IMR-90 (cell line): ENCODE data around the gene GAB1. TPM values are rescaled to one million over a fixed set of nuclear protein-coding genes. Genes with fewer than 3 reads are reported as not detected.

ENCODE experiments used
- ATAC-seq: fragments of 200-7000 bp; cut with Tn5 transposase; 2 replicates; pipeline ENCODE4 v1.9.1; 2020; ENCODE audit warnings: low read depth, mild to moderate bottlenecking, moderate library complexity
- BruUV-seq: library from RNA; stranded (reverse); fragments of 400-500 nt; replicated peaks from 2 replicates; lab custom pipeline; 2021; lab: Mats Ljungman, UMichigan
- CTCF ChIA-PET: fragments of 300-600 bp; formaldehyde crosslinking; extraction: SDS; loops from one replicate; lab custom pipeline; 2021; ENCODE audit warnings: antibody characterized with exemption; lab: Yijun Ruan, JAX
- POLR2A ChIA-PET: fragments of 300-600 bp; sonication (Branson Sonifier 250); formaldehyde crosslinking; loops from one replicate; lab custom pipeline; 2022; ENCODE audit warnings: antibody characterized with exemption; ENCODE audit not compliant: unreplicated experiment; lab: Charles Lee
- DNase-seq: peaks from one replicate; pipeline ENCODE4 v3.0.0; 2013
- H2AFZ ChIP-seq: replicated peaks from 2 replicates; pipeline ENCODE3; 2013; ENCODE audit warnings: low read length, mild to moderate bottlenecking; ENCODE audit not compliant: poor library complexity
- H2AK5ac ChIP-seq: 2 replicates; pipeline ENCODE4 v1.6.1; 2013; ENCODE audit warnings: low read depth, low read length, inconsistent platforms
- H2AK9ac ChIP-seq: replicated peaks from 2 replicates; pipeline ENCODE3; 2013; ENCODE audit warnings: mild to moderate bottlenecking, low read depth, low read length, moderate library complexity; ENCODE audit not compliant: poor library complexity
- H2BK120ac ChIP-seq: 2 replicates; pipeline ENCODE4 v1.6.1; 2013; ENCODE audit warnings: low read depth, low read length, inconsistent platforms
- H2BK15ac ChIP-seq: 3 replicates; pipeline ENCODE4 v1.6.1; 2013; ENCODE audit warnings: low read depth, low read length, inconsistent platforms
- H2BK20ac ChIP-seq: 2 replicates; pipeline ENCODE4 v1.6.1; 2013; ENCODE audit warnings: low read depth, mild to moderate bottlenecking, inconsistent platforms, low read length, moderate library complexity
- H2BK5ac ChIP-seq: 2 replicates; pipeline ENCODE4 v1.6.1; 2013; ENCODE audit warnings: mild to moderate bottlenecking, low read depth, low read length, inconsistent platforms; ENCODE audit not compliant: poor library complexity, severe bottlenecking
- H3K14ac ChIP-seq: replicated peaks from 2 replicates; pipeline ENCODE4 v1.6.1; 2013; ENCODE audit warnings: low read depth, low read length, inconsistent platforms
- H3K18ac ChIP-seq: 2 replicates; pipeline ENCODE4 v1.6.1; 2013; ENCODE audit warnings: low read depth, low read length, control low read depth
- H3K23ac ChIP-seq: 2 replicates; pipeline ENCODE4 v1.6.1; 2013; ENCODE audit warnings: low read depth, low read length, inconsistent platforms
- H3K27ac ChIP-seq: 2 replicates; pipeline ENCODE4 v1.5.1; 2013; ENCODE audit warnings: mild to moderate bottlenecking, control low read depth, low read length; ENCODE audit not compliant: insufficient read depth
- H3K27me3 ChIP-seq: 2 replicates; pipeline ENCODE4 v1.6.1; 2013; ENCODE audit warnings: low read length; ENCODE audit not compliant: control insufficient read depth, insufficient read depth
- H3K36me3 ChIP-seq: 2 replicates; pipeline ENCODE4 v1.6.1; 2013; ENCODE audit warnings: low read length, mixed read lengths; ENCODE audit not compliant: control insufficient read depth, insufficient read depth
- H3K4ac ChIP-seq: 2 replicates; pipeline ENCODE4 v1.6.1; 2013; ENCODE audit warnings: low read depth, low read length, inconsistent platforms
- H3K4me1 ChIP-seq: 2 replicates; pipeline ENCODE4 v1.6.1; 2013; ENCODE audit warnings: low read length, mixed read lengths; ENCODE audit not compliant: control insufficient read depth, insufficient read depth
- H3K4me2 ChIP-seq: 2 replicates; pipeline ENCODE4 v1.6.1; 2013; ENCODE audit warnings: low read depth, mild to moderate bottlenecking, control low read depth, low read length, moderate library complexity
- H3K4me3 ChIP-seq: 2 replicates; pipeline ENCODE4 v1.5.1; 2013; ENCODE audit warnings: low read depth, mild to moderate bottlenecking, control low read depth, low read length, moderate library complexity; ENCODE audit not compliant: insufficient read depth
- H3K56ac ChIP-seq: 2 replicates; pipeline ENCODE4 v1.6.1; 2013; ENCODE audit warnings: low read length, inconsistent platforms; ENCODE audit not compliant: insufficient read depth; ENCODE audit errors: extremely low read depth
- H3K79me1 ChIP-seq, 2 experiments: 2 replicates each; pipeline ENCODE4 v1.6.1; 2013; ENCODE audit warnings: low read length in 2 of 2, inconsistent platforms in 1 of 2, low read depth in 1 of 2
- H3K9ac ChIP-seq: 2 replicates; pipeline ENCODE4 v1.6.1; 2013; ENCODE audit warnings: low read depth, low read length, control low read depth
- H3K9me1 ChIP-seq: 2 replicates; pipeline ENCODE4 v1.6.1; 2013; ENCODE audit warnings: low read length, inconsistent platforms; ENCODE audit not compliant: insufficient read depth
- H3K9me3 ChIP-seq: 2 replicates; pipeline ENCODE4 v1.6.1; 2013; ENCODE audit warnings: low read length; ENCODE audit not compliant: control insufficient read depth, insufficient read depth
- H4K20me1 ChIP-seq: 2 replicates; pipeline ENCODE4 v1.6.1; 2013; ENCODE audit warnings: low read length, inconsistent platforms; ENCODE audit not compliant: insufficient read depth
- H4K5ac ChIP-seq: 2 replicates; pipeline ENCODE4 v1.6.1; 2013; ENCODE audit warnings: mild to moderate bottlenecking, low read depth, low read length, control low read depth
- H4K8ac ChIP-seq, 2 experiments: 2 replicates each; pipeline ENCODE4 v1.6.1; 2013; ENCODE audit warnings: low read depth in 2 of 2, low read length in 2 of 2, control low read depth in 1 of 2, inconsistent platforms in 1 of 2
- H4K91ac ChIP-seq: 2 replicates; pipeline ENCODE4 v1.6.1; 2013; ENCODE audit warnings: low read depth, low read length, inconsistent platforms; ENCODE audit not compliant: insufficient read depth
- BHLHE40 ChIP-seq: fragments of 150-350 bp; IDR thresholded peaks from 2 replicates; pipeline ENCODE4 v1.6.1; 2016; ENCODE audit warnings: mild to moderate bottlenecking, low read depth, low read length
- CTCF ChIP-seq: conservative IDR thresholded peaks from 2 replicates; pipeline ENCODE4 v1.5.1; 2012; ENCODE audit warnings: mild to moderate bottlenecking, low read depth, low read length, improper control_type of control experiment
- ELK1 ChIP-seq: fragments of 150-350 bp; IDR thresholded peaks from 2 replicates; pipeline ENCODE4 v1.6.1; 2016; ENCODE audit warnings: low read depth, mild to moderate bottlenecking, low read length, moderate library complexity, borderline replicate concordance
- FOS ChIP-seq: fragments of 150-350 bp; IDR thresholded peaks from 2 replicates; pipeline ENCODE4 v1.6.1; 2016; ENCODE audit warnings: low read depth, low read length
- MAZ ChIP-seq: IDR thresholded peaks from 2 replicates; pipeline ENCODE4 v1.6.1; 2012; ENCODE audit warnings: low read depth, mild to moderate bottlenecking, low read length, improper control_type of control experiment, moderate library complexity, borderline replicate concordance
- MXI1 ChIP-seq: IDR thresholded peaks from 2 replicates; pipeline ENCODE4 v1.6.1; 2012; ENCODE audit warnings: low read depth, mild to moderate bottlenecking, low read length, moderate library complexity, borderline replicate concordance
- NFE2L2 ChIP-seq: fragments of 150-350 bp; IDR thresholded peaks from 2 replicates; pipeline ENCODE4 v1.6.1; 2016; ENCODE audit warnings: low read depth, mild to moderate bottlenecking, low read length
- RAD21 ChIP-seq: IDR thresholded peaks from 2 replicates; pipeline ENCODE4 v1.6.1; 2012; ENCODE audit warnings: low read length, improper control_type of control experiment
- RFX5 ChIP-seq: IDR thresholded peaks from 2 replicates; pipeline ENCODE4 v1.8.0; 2012; ENCODE audit warnings: low read depth, mild to moderate bottlenecking, low read length, moderate library complexity
- SMC3 ChIP-seq: fragments of 150-350 bp; IDR thresholded peaks from 2 replicates; pipeline ENCODE4 v1.6.1; 2016; ENCODE audit warnings: low read depth, mild to moderate bottlenecking, antibody characterized with exemption, low read length, moderate library complexity
- dilution Hi-C: fragments of 300-500 bp; cut with HindIII; formaldehyde crosslinking; loops from one replicate; pipeline ENCODE4 v1.14.3; 2018; ENCODE audit warnings: low sequenced_read_pairs; ENCODE audit not compliant: unreplicated experiment
- in situ Hi-C: fragments of 300-500 bp; cut with MboI; formaldehyde crosslinking; loops from 3 replicates; pipeline ENCODE4 v1.14.3; 2019; ENCODE audit warnings: low sequenced_read_pairs, inconsistent platforms, mixed read lengths
- intact Hi-C: fragments of 100-400 bp; cut with micrococcal nuclease; formaldehyde crosslinking; loops from 2 replicates; pipeline ENCODE4 v1.10.0; 2022
- polyA plus RNA-seq, 3 experiments: library from polyadenylated mRNA; depleted of rRNA; stranded (reverse); fragments of >200 nt; gene quantifications; 2 replicates each; pipeline ENCODE4 v1.2.3, GENCODE V29; 2012; ENCODE audit warnings: low replicate concordance in 1 of 3
- total RNA-seq: library from RNA; depleted of rRNA; stranded (reverse); fragments of >200 nt; gene quantifications from 2 replicates; pipeline ENCODE4 v1.2.3, GENCODE V29; 2012

The GAB1 gene
- total and polyA plus RNA-seq, 2 of the 4 experiments (the other 2 are of a cell fraction): 2.8 to 12.0 TPM

- H4K8ac ChIP-seq: no peak overlapping the region
- H3K56ac ChIP-seq: no peak overlapping the region
- H3K4me2 ChIP-seq: no peak overlapping the region
- H3K79me1 ChIP-seq: no peaks in the 10 kb centered on the region
- no peak overlapping the region for H4K5ac ChIP-seq
- H4K91ac ChIP-seq: no peak overlapping the region
- no peak overlapping the region for H3K4me3 ChIP-seq
- no peak overlapping the region for H2BK20ac ChIP-seq
- ATAC-seq (no peak), DNase-seq (no peak)
- H3K27ac ChIP-seq: no peak overlapping the region
- H3K9me1 ChIP-seq: 0 out of 2 replicates have a peak, but pooled peaks cover 2% of the 10 kb centered on the region
- H3K9ac ChIP-seq: no peak overlapping the region
- no peak overlapping the region for H3K14ac ChIP-seq
- POLR2A ChIA-PET: no interaction called here
- no peaks in the 10 kb centered on the region for H3K9me3 ChIP-seq
- H2AK5ac ChIP-seq: no peak overlapping the region
- in situ Hi-C loops: no loop called here
- no peaks in the 10 kb centered on the region for H4K20me1 ChIP-seq
- no peak overlapping the region for H2BK15ac ChIP-seq
- H3K4me1 ChIP-seq: peaks cover 12% of the 10 kb centered on the region
- no peak overlapping the region for H3K4ac ChIP-seq
- H2BK120ac ChIP-seq: no peak overlapping the region
- no peaks in the 10 kb centered on the region for H3K27me3 ChIP-seq
- BruUV-seq: no TSS peak
- TF ChIP-seq SMC3 (no peak), NFE2L2 (no peak), MXI1 (no peak), MAZ (no peak), RAD21 (no peak), FOS (no peak), ELK1 (no peak), BHLHE40 (no peak), CTCF (no peak), RFX5 (no peak)
- H2AFZ ChIP-seq: no peak overlapping the region
- H3K18ac ChIP-seq: no peak overlapping the region
- no peak overlapping the region for H3K23ac ChIP-seq
- no peak overlapping the region for H2AK9ac ChIP-seq
- no peaks in the 10 kb centered on the region for H3K36me3 ChIP-seq
- CTCF ChIA-PET: interaction anchor here (0.7 to 1.3 kb wide), 2 partner anchors 9 to 35 kb away, joined by 3 read pairs; no protein-coding TSS in a partner anchor
- H2BK5ac ChIP-seq: no peak overlapping the region
- intact Hi-C loops: no loop called here
- dilution Hi-C loops: no loop called here
These were observed 45.4 kb upstream of the GAB1 start for GRCh38 chr4:143291314-143291713.
